PC-3 (cell line): ENCODE results near the gene TFDP1. TPM values are rescaled to one million over a fixed set of nuclear protein-coding genes. Genes with fewer than 3 reads are reported as not detected.

Experiments
- ATAC-seq: fragments of 200-7000 bp; cut with Tn5 transposase; 2 replicates; pipeline ENCODE4 v1.9.1; 2020; ENCODE audit warnings: mild to moderate bottlenecking, moderate library complexity
- BruUV-seq: library from RNA; stranded (reverse); fragments of 400-500 nt; replicated peaks from 2 replicates; lab custom pipeline; 2021; lab: Mats Ljungman, UMichigan
- CTCF ChIA-PET: fragments of 300-600 bp; sonication (Branson Sonifier 250); formaldehyde crosslinking; loops from one replicate; lab custom pipeline; 2022; ENCODE audit warnings: antibody characterized with exemption; lab: Charles Lee
- POLR2A ChIA-PET: fragments of 300-600 bp; sonication (Branson Sonifier 250); formaldehyde crosslinking; loops from one replicate; lab custom pipeline; 2022; ENCODE audit warnings: antibody characterized with exemption; ENCODE audit not compliant: unreplicated experiment; lab: Charles Lee
- DNase-seq: peaks from one replicate; pipeline ENCODE4 v3.0.0-alpha.2; 2015
- H2AFZ ChIP-seq: fragments of 300-600 bp; sonication (generic); 2 replicates; pipeline ENCODE4 v1.6.0; 2016; ENCODE audit warnings: antibody characterized with exemption, low read length
- H3F3A ChIP-seq: fragments of 300-600 bp; sonication (generic); one replicate; pipeline ENCODE4 v1.6.0; 2017; ENCODE audit warnings: antibody characterized with exemption, low read length, control low read depth, mild to moderate bottlenecking; ENCODE audit not compliant: unreplicated experiment
- H3K27ac ChIP-seq: fragments of 300-600 bp; sonication (generic); 2 replicates; pipeline ENCODE4 v1.5.1; 2016; ENCODE audit warnings: mild to moderate bottlenecking, low read length
- H3K27me3 ChIP-seq: fragments of 300-600 bp; sonication (generic); 2 replicates; pipeline ENCODE4 v1.6.1; 2016; ENCODE audit warnings: low read length, mixed read lengths
- H3K36me3 ChIP-seq: fragments of 300-600 bp; sonication (generic); 2 replicates; pipeline ENCODE4 v1.6.1; 2016; ENCODE audit warnings: low read depth, mixed run types, low read length, mixed read lengths
- H3K4me1 ChIP-seq: fragments of 300-600 bp; sonication (generic); 2 replicates; pipeline ENCODE4 v1.5.1; 2016; ENCODE audit warnings: low read length; ENCODE audit not compliant: insufficient read depth
- H3K4me2 ChIP-seq: fragments of 300-600 bp; sonication (generic); 2 replicates; pipeline ENCODE4 v1.6.0; 2016; ENCODE audit warnings: low read length
- H3K4me3 ChIP-seq: fragments of 300-600 bp; sonication (generic); 2 replicates; pipeline ENCODE4 v1.5.1; 2016; ENCODE audit warnings: mild to moderate bottlenecking, low read length, mixed read lengths
- H3K79me2 ChIP-seq: fragments of 300-600 bp; sonication (generic); 2 replicates; pipeline ENCODE4 v1.6.1; 2017; ENCODE audit warnings: low read length, mixed read lengths
- H3K9ac ChIP-seq: fragments of 300-600 bp; sonication (generic); 2 replicates; pipeline ENCODE4 v1.6.0; 2016; ENCODE audit warnings: mild to moderate bottlenecking, low read length
- H3K9me2 ChIP-seq: fragments of 300-600 bp; sonication (generic); replicated peaks from 2 replicates; pipeline ENCODE4 v1.6.1; 2016; ENCODE audit warnings: mixed run types, low read length, mixed read lengths
- H3K9me3 ChIP-seq: fragments of 300-600 bp; sonication (generic); 2 replicates; pipeline ENCODE4 v1.6.1; 2016; ENCODE audit warnings: low read length, mixed read lengths
- H4K20me1 ChIP-seq: fragments of 300-600 bp; sonication (generic); 2 replicates; pipeline ENCODE4 v1.6.1; 2016; ENCODE audit warnings: low read length, mixed read lengths
- EZH2 ChIP-seq: fragments of 300-600 bp; sonication (generic); IDR thresholded peaks from one replicate; pipeline ENCODE4 v1.6.1; 2017; ENCODE audit warnings: antibody characterized with exemption, mild to moderate bottlenecking, low read length; ENCODE audit not compliant: unreplicated experiment
- EZH2phosphoT487 ChIP-seq: fragments of 300-600 bp; sonication (generic); IDR thresholded peaks from 2 replicates; pipeline ENCODE4 v1.6.1; 2018; ENCODE audit warnings: mild to moderate bottlenecking, antibody characterized with exemption, low read length, borderline replicate concordance
- intact Hi-C: fragments of 100-400 bp; cut with micrococcal nuclease; formaldehyde crosslinking; loops from 2 replicates; pipeline ENCODE4 v1.9.0; 2023
- total RNA-seq: library from RNA; depleted of rRNA; stranded (reverse); fragments of >200 nt; gene quantifications from 2 replicates; pipeline ENCODE4 v1.2.3, GENCODE V29; 2014
- TF ChIP-seq, protein P1 (sequence below): fragments of 300-600 bp; sonication (generic); conservative IDR thresholded peaks from 2 replicates; pipeline ENCODE4 v1.5.1; 2017; ENCODE audit warnings: antibody characterized with exemption, low read depth, mild to moderate bottlenecking, low read length

Gene TFDP1
- total RNA-seq, 1 experiment from 2014 or later: 89.5 TPM

DNA sequence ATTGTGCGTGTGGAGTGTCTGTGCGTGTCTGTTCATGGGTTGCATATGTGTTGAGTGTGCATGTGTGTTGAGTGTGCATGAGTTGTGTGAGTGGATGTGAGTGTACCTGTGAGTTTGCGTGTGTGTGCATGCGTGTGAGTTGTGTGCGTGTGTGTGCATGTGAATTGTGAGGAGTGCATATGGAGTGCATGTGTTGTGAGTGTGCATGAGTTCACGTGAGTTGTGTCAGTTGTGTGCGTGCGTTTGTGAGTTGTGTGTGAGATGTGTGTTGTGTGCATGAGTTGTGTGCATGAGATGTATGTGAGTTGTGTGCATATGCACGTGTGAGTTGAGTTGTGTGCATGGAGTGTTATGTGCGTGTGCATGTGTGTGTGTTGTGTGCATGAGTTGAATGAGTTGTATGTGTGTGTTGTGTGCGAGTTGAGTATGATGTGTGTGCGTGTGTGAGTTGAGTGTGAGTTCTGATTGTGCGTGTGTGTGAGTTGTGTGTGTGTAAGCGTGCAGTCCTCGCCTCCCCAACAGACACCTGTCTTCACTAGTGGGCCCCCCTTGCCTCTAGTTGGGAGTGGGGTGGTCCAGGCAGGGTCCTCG, 29.3 kb downstream of the TFDP1 start:
- no peaks in the 10 kb centered on the region for H4K20me1 ChIP-seq
- ChIA-PET POLR2A (no interaction called here), CTCF (no interaction called here)
- no peak for DNase-seq
- H3K4me3 ChIP-seq: no peak overlapping the region
- H3K4me1 ChIP-seq: no peaks in the 10 kb centered on the region
- no peaks in the 10 kb centered on the region for H3F3A ChIP-seq
- H3K9ac ChIP-seq: no peak overlapping the region
- no peak overlapping the region for H3K27ac ChIP-seq
- H2AFZ ChIP-seq: no peak overlapping the region
- intact Hi-C loops: no loop called here
- H3K4me2 ChIP-seq: no peak overlapping the region
- H3K27me3 ChIP-seq: no peaks in the 10 kb centered on the region
- H3K79me2 ChIP-seq: peaks cover 92% of the 10 kb centered on the region
- no peak for TF ChIP-seq EZH2phosphoT487
- TF ChIP-seq, protein P1, sequence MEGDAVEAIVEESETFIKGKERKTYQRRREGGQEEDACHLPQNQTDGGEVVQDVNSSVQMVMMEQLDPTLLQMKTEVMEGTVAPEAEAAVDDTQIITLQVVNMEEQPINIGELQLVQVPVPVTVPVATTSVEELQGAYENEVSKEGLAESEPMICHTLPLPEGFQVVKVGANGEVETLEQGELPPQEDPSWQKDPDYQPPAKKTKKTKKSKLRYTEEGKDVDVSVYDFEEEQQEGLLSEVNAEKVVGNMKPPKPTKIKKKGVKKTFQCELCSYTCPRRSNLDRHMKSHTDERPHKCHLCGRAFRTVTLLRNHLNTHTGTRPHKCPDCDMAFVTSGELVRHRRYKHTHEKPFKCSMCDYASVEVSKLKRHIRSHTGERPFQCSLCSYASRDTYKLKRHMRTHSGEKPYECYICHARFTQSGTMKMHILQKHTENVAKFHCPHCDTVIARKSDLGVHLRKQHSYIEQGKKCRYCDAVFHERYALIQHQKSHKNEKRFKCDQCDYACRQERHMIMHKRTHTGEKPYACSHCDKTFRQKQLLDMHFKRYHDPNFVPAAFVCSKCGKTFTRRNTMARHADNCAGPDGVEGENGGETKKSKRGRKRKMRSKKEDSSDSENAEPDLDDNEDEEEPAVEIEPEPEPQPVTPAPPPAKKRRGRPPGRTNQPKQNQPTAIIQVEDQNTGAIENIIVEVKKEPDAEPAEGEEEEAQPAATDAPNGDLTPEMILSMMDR: no peak
- TF ChIP-seq EZH2: no peak
- BruUV-seq: no TSS peak
- peaks cover 4% of the 10 kb centered on the region; the same call in 1 of the 2 replicates for H3K36me3 ChIP-seq
- H3K9me3 ChIP-seq: no peaks in the 10 kb centered on the region
- H3K9me2 ChIP-seq: no peaks in the 10 kb centered on the region
- ATAC-seq: no peak

DNA sequence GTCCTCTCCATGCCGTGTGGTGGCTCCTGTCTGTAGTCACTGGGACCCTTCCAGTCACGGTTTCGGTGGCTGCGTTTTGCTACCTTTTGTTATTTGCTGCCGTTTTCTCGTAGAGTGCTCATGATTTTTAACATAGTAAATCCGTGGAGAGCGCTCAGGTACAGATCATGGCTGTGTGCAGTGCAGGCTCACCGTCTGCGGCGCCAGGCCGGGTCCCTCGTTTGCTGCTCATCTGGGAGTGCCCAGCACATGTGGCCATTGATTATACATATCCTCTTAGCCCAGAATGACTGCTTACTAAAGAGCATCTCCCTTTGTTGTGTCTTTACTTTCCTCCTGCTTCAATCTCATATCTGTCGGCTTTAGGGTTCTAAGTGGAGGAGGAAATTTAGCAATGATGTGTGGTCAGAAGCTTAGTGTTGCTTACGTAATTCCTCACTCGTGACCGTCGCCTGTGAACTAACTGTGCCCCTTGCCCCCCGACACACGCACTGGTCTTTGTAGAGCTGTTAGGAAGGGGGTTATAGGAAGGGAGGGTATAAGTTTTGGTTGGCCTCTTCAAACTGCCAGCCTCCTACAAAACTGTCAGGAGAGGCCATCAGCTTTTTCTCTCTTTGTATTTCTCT, 31.8 kb downstream of the TFDP1 start:
- Histone ChIP-seq H3K27ac (no peak overlapping the region), H3K4me2 (no peak overlapping the region), H2AFZ (no peak overlapping the region), H3K4me1 (no peaks in the 10 kb centered on the region), H3K9me2 (no peaks in the 10 kb centered on the region), H4K20me1 (no peaks in the 10 kb centered on the region), H3K9ac (no peak overlapping the region), H3F3A (no peaks in the 10 kb centered on the region), H3K79me2 (peaks cover 83% of the 10 kb centered on the region), H3K4me3 (no peak overlapping the region), H3K36me3 (no peaks in the 10 kb centered on the region; the same call in 1 of the 2 replicates), H3K9me3 (no peaks in the 10 kb centered on the region), H3K27me3 (no peaks in the 10 kb centered on the region)
- ATAC-seq (no peak), DNase-seq (no peak)
- TF ChIP-seq EZH2phosphoT487: no peak
- TF ChIP-seq, protein P1: no peak
- no peak for TF ChIP-seq EZH2
- intact Hi-C loops: no loop called here
- BruUV-seq: no TSS peak
- ChIA-PET POLR2A (interaction anchor here (0.7 kb wide), 1 partner anchor 414 kb away, joined by 15 read pairs; no protein-coding TSS in a partner anchor), CTCF (no interaction called here)
